Stomach (tissue), 9 donors: ENCODE data around the gene MYOM1. TPM values are rescaled to one million over a fixed set of nuclear protein-coding genes. Genes with fewer than 3 reads are reported as not detected.
"Not testable (repeated sequence)": the region's sequence is repeated elsewhere in the genome, so short reads cannot be mapped to it uniquely, and the experiment has no call there.

Experiments used
- DNase-seq, 2 donors: peaks; one replicate each; pipeline versions ENCODE4 v3.0.0 to v3.0.0-alpha.2; 2013 to 2019
- H3K27ac ChIP-seq, 5 donors: fragments of 200-600 bp in 4 of 5; sonication (generic) in 4 of 5; one replicate each; pipeline ENCODE4 v1.5.1; 2013 to 2019; ENCODE audit warnings: mild to moderate bottlenecking in 1 of 5, moderate library complexity in 1 of 5
- H3K27me3 ChIP-seq, 3 donors: fragments of 200-600 bp; sonication (generic); one replicate each; pipeline ENCODE4 v1.5.1; 2017 to 2019; ENCODE audit warnings: mixed run types in 1 of 3
- H3K36me3 ChIP-seq, 4 donors: fragments of 200-600 bp; sonication (generic); 1 replicate in 3 of 4; 2 replicates in 1 of 4; pipeline ENCODE4 v1.5.1; 2016 to 2019
- H3K4me1 ChIP-seq, 4 donors: fragments of 200-600 bp; sonication (generic); one replicate each; pipeline ENCODE4 v1.5.1; 2016 to 2019
- H3K4me3 ChIP-seq, 4 donors: fragments of 200-600 bp; sonication (generic) in 3 of 4; one replicate each; pipeline ENCODE4 v1.5.1; 2016 to 2019; ENCODE audit warnings: mild to moderate bottlenecking in 1 of 4
- H3K9me3 ChIP-seq, 4 donors: fragments of 200-600 bp; sonication (generic); one replicate each; pipeline ENCODE4 v1.5.1; 2016 to 2019
- CTCF ChIP-seq, 7 experiments: fragments of 450-650 bp in 4 of 7; fragments of 200-600 bp in 3 of 7; sonication (generic) in 3 of 7; IDR thresholded peaks; one replicate each; pipeline ENCODE4 v1.5.1; 2016 to 2019; ENCODE audit warnings: antibody characterized with exemption in 7 of 7, control low read depth in 2 of 7, mild to moderate bottlenecking in 1 of 7
- POLR2A ChIP-seq, 4 donors: fragments of 450-650 bp; IDR thresholded peaks; one replicate each; pipeline ENCODE4 v1.6.1; 2016; ENCODE audit warnings: antibody characterized with exemption in 4 of 4, control low read depth in 2 of 4, mild to moderate bottlenecking in 1 of 4, moderate library complexity in 1 of 4
- POLR2AphosphoS5 ChIP-seq, 3 donors: sonication (generic); formaldehyde crosslinking; IDR thresholded peaks; one replicate each; pipeline ENCODE4 v1.6.1; 2016; ENCODE audit warnings: antibody characterized with exemption in 3 of 3
- WGBS, 5 donors: extraction: QIAGEN DNeasy Blood & Tissue Kit in 3 of 5; methylation state at CpG; one replicate each; pipeline versions ENCODE4 v1.1.5 to v1.1.7; 2013 to 2018; 5-methylcytosine and 5-hydroxymethylcytosine counted together
- intact Hi-C: fragments of 100-400 bp; cut with DNase I; formaldehyde crosslinking; loops from one replicate; pipeline ENCODE4 v1.15.1; 2023; ENCODE audit warnings: low total_unique reads
- polyA plus RNA-seq, 3 donors: library from polyadenylated mRNA; stranded (reverse); fragments of 200-250 nt; gene quantifications; one replicate each; pipeline ENCODE4 v1.2.3, GENCODE V29; 2013
- total RNA-seq, 5 donors: library from RNA; depleted of rRNA; stranded (reverse); fragments of >200 nt; gene quantifications; one replicate each; pipeline versions ENCODE4 v1.1.0 to v1.2.3, GENCODE V29; 2014 to 2016
- donor health status: healthy with polysubstance abuse.
- donor health status: Bipolar disorder and iron deficiency.
- donor health status: healthy.

The MYOM1 gene
- total and polyA plus RNA-seq, 8 donors = 1.2 to 37.9 (median 3.5) TPM

GRCh38 chr18:3067722-3068121 lies 152.0 kb downstream of the MYOM1 start:
- intact Hi-C loops = loop anchor here (10.0 kb wide), 1 partner anchor 133 kb away; no protein-coding TSS in a partner anchor
- H3K27me3 ChIP-seq = no peaks in the 10 kb centered on the region
- no peak overlapping the region for H3K27ac ChIP-seq
- DNase-seq = no peak
- H3K9me3 ChIP-seq = no peaks in the 10 kb centered on the region
- H3K4me3 ChIP-seq = no peak overlapping the region
- H3K4me1 ChIP-seq = peaks cover 0 to 7% (median 5%) of the 10 kb centered on the region in 4 donors
- peaks cover 0 to 14% (median 0%) of the 10 kb centered on the region in 4 donors for H3K36me3 ChIP-seq
- 39 to 56% (median 50%) methylated on average over 5 of the region's 5 CpGs for WGBS, 5 donors
- no peak for TF ChIP-seq POLR2A (IDR thresholded peaks at IDR 0.05)
- TF ChIP-seq POLR2AphosphoS5 (IDR thresholded peaks at IDR 0.05) = no peak
- no peak for TF ChIP-seq CTCF (IDR thresholded peaks at IDR 0.05)

GRCh38 chr18:3067165-3067661 lies 152.6 kb downstream of the MYOM1 start:
- no peak overlapping the region for H3K4me3 ChIP-seq
- DNase-seq = no peak

GRCh38 chr18:3066341-3067110 lies 153.2 kb downstream of the MYOM1 start:
- Histone ChIP-seq H3K27me3 (no peaks in the 10 kb centered on the region), H3K4me3 (no peak overlapping the region), H3K4me1 (peaks cover 0 to 19% (median 11%) of the 10 kb centered on the region in 4 donors), H3K36me3 (peaks cover 0 to 14% (median 0%) of the 10 kb centered on the region in 4 donors), H3K9me3 (no peaks in the 10 kb centered on the region), H3K27ac (no peak overlapping the region)
- intact Hi-C loops = loop anchor here (10.0 kb wide), 1 partner anchor 132 kb away; no protein-coding TSS in a partner anchor
- no peak for DNase-seq
- 77 to 87% (median 82%) methylated on average over 17 of the region's 17 CpGs for WGBS, 5 donors
- no peak for TF ChIP-seq POLR2AphosphoS5 (IDR thresholded peaks at IDR 0.05)

More at GRCh38 chr18:3067165-3067661, 152.6 kb downstream of the MYOM1 start:
- peaks cover 0 to 12% (median 8%) of the 10 kb centered on the region in 4 donors for H3K4me1 ChIP-seq
- intact Hi-C loops = loop anchor here (10.0 kb wide), 1 partner anchor 132 kb away; no protein-coding TSS in a partner anchor
- no peak overlapping the region for H3K27ac ChIP-seq
- TF ChIP-seq POLR2AphosphoS5 (IDR thresholded peaks at IDR 0.05) (no peak), POLR2A (IDR thresholded peaks at IDR 0.05) (no peak), CTCF (IDR thresholded peaks at IDR 0.05) (no peak)
- peaks cover 0 to 14% (median 0%) of the 10 kb centered on the region in 4 donors for H3K36me3 ChIP-seq
- no peaks in the 10 kb centered on the region for H3K27me3 ChIP-seq
- H3K9me3 ChIP-seq = no peaks in the 10 kb centered on the region
- 73 to 86% (median 77%) methylated on average over 25 of the region's 25 CpGs for WGBS, 5 donors

GRCh38 chr18:3063766-3064165 lies 156.0 kb downstream of the MYOM1 start:
- intact Hi-C loops = loop anchor here (10.0 kb wide), 1 partner anchor 129 kb away; no protein-coding TSS in a partner anchor
- WGBS, 5 donors = 91 to 94% (median 92%) methylated on average over 4 of the region's 4 CpGs
- H3K27me3 ChIP-seq, H3K27ac ChIP-seq, DNase-seq, H3K36me3 ChIP-seq, H3K4me3 ChIP-seq, H3K9me3 ChIP-seq: not testable (repeated sequence)
- H3K4me1 ChIP-seq = peaks cover 0 to 42% (median 16%) of the 10 kb centered on the region in 4 donors

GRCh38 chr18:3062798-3063680 lies 156.7 kb downstream of the MYOM1 start:
- intact Hi-C loops = loop anchor here (10.0 kb wide), 1 partner anchor 128 kb away; no protein-coding TSS in a partner anchor
- peak; percentile 75 to 81 for DNase-seq
- Histone ChIP-seq H3K4me3 (peak overlapping the region in 3 of 4 donors; percentile 16 to 26 (median 24)), H3K36me3 (peaks cover 0 to 5% (median 0%) of the 10 kb centered on the region in 4 donors), H3K27me3 (no peaks in the 10 kb centered on the region), H3K4me1 (peaks cover 0 to 43% (median 16%) of the 10 kb centered on the region in 4 donors), H3K27ac (peak overlapping the region in 4 of 5 donors; percentile 5 to 72 (median 64)), H3K9me3 (no peaks in the 10 kb centered on the region)
- TF ChIP-seq CTCF (IDR thresholded peaks at IDR 0.05) (peak in 5 of 7 experiments; percentile 59 to 84 (median 78)), POLR2AphosphoS5 (IDR thresholded peaks at IDR 0.05) (no peak), POLR2A (IDR thresholded peaks at IDR 0.05) (no peak)
- 34 to 46% (median 37%) methylated on average over 16 of the region's 16 CpGs for WGBS, 5 donors
